HFFc6 (cell line): ENCODE data around the gene FAM13B. TPM values are rescaled to one million over a fixed set of nuclear protein-coding genes. Genes with fewer than 3 reads are reported as not detected.
"Not testable (repeated sequence)": the region's sequence is repeated elsewhere in the genome, so short reads cannot be mapped to it uniquely, and the experiment has no call there.

Experiments
- DNase-seq: peaks from one replicate; pipeline ENCODE4 v3.0.0-alpha.2; 2018
- H3K27ac Mint-ChIP-seq: 2 replicates; pipeline ENCODE4 v1.8.0; 2020; ENCODE audit warnings: mild to moderate bottlenecking, mixed read lengths
- H3K27me3 Mint-ChIP-seq: 2 replicates; pipeline ENCODE4 v1.8.0; 2021; ENCODE audit warnings: mild to moderate bottlenecking, moderate library complexity, mixed read lengths; ENCODE audit not compliant: insufficient read depth
- H3K36me3 Mint-ChIP-seq: 2 replicates; pipeline ENCODE4 v1.8.0; 2021; ENCODE audit warnings: low read depth, mixed read lengths
- H3K4me1 Mint-ChIP-seq: 2 replicates; pipeline ENCODE4 v1.8.0; 2020; ENCODE audit warnings: low read depth, mixed read lengths
- H3K4me3 Mint-ChIP-seq: 2 replicates; pipeline ENCODE4 v1.8.0; 2020; ENCODE audit warnings: mild to moderate bottlenecking, moderate library complexity, mixed read lengths
- H3K9me3 Mint-ChIP-seq: 2 replicates; pipeline ENCODE4 v1.8.0; 2020; ENCODE audit warnings: mild to moderate bottlenecking, mixed read lengths
- CTCF ChIP-seq: fragments of 200-600 bp; sonication (generic); IDR thresholded peaks from 2 replicates; pipeline ENCODE4 v1.5.0; 2021; ENCODE audit warnings: antibody characterized with exemption, mild to moderate bottlenecking
- long read RNA-seq: library from polyadenylated mRNA; unstranded; transcript quantifications from one replicate; pipeline ENCODE4 v2.0.0, GENCODE V29; 2019
- total RNA-seq, 6 experiments: library from RNA; stranded (reverse); fragmentation: NEBNext Ultra II Directional; extraction: Animal tissue kit (Norgen Biotek cat#: 25700); gene quantifications; 2 replicates in 1 of 6; 3 replicates in 5 of 6; pipeline ENCODE4 v1.2.3, GENCODE V29; 2021

Gene FAM13B
- total RNA-seq: 10 to 100 TPM; 27.5 to 38.2 (median 31.8) TPM
- long read RNA-seq, full-length matches to known transcripts: 1 of 21 reads
- long read RNA-seq, partial matches to known transcripts: 7 of 21 reads
- long read RNA-seq, other reads (novel, unspliced or antisense): 13 of 21 reads

GRCh38 chr5:138032572-138033385 lies at the start of gene FAM13B:
Gene FAM13B (minus strand): TSS chr5:138033079. CDS start chr5:138019111, 13,968 bp downstream.
- Mint-ChIP-seq H3K9me3 (no peaks in the 10 kb centered on the region), H3K36me3 (peaks cover 6% of the 10 kb centered on the region; the same call in 1 of the 2 replicates), H3K27ac (peak within 1 kb of the TSS; percentile 94), H3K4me3 (peak within 1 kb of the TSS; percentile 97), H3K4me1 (peaks cover 55% of the 10 kb centered on the region), H3K27me3 (peaks cover 2% of the 10 kb centered on the region)
- TF ChIP-seq CTCF: no peak
- DNase-seq: peak; percentile 39

- Mint-ChIP-seq H3K36me3 (no peaks in the 10 kb centered on the region), H3K4me1 (no peaks in the 10 kb centered on the region), H3K4me3 (no peak overlapping the region), H3K9me3 (no peaks in the 10 kb centered on the region), H3K27me3 (peaks cover 5% of the 10 kb centered on the region), H3K27ac (no peak overlapping the region)
- 0 out of 2 replicates have a peak, but pooled peaks have one; percentile 17 for TF ChIP-seq CTCF
- no peak for DNase-seq
These were observed 49.2 kb upstream of the FAM13B start for GRCh38 chr5:138082033-138082432.

DNA sequence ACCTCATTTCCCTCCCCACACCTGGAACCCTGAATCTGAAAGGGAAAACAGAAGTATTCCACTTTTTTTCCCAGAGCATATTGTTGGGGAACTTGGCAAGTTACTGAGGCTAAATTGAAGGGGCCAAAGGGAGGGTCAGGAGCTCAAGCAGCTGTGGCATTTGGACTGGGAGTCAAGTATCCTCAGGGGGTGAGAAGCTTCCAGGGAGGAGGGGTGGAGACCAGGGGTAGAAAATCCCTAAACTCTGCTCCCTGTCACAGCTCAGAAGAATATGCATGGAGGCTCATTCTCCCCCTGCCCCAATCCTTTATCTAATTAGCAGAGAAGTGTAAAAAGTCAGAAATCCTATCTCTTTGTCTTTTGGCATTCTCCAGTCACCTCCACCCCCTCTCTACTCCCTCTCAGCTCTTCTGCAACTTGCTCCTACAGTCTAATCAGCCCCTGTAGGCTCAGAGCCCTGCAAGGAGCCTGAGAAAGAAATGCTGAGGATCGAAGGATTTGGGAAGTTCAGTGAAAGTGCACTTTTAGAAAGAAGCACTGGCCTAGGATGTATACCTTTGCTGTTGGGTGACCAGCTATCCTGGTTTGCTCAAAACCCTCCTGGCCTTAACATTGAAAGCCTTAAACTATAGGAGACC lies 45.2 kb upstream of the FAM13B start:
- no peak overlapping the region for H3K27ac Mint-ChIP-seq
- no peaks in the 10 kb centered on the region for H3K36me3 Mint-ChIP-seq
- no peak for DNase-seq
- no peaks in the 10 kb centered on the region for H3K9me3 Mint-ChIP-seq
- no peaks in the 10 kb centered on the region; the same call in 1 of the 2 replicates for H3K27me3 Mint-ChIP-seq
- TF ChIP-seq CTCF: no peak
- no peaks in the 10 kb centered on the region for H3K4me1 Mint-ChIP-seq
- H3K4me3 Mint-ChIP-seq: no peak overlapping the region

GRCh38 chr5:138077064-138077696 lies 44.3 kb upstream of the FAM13B start:
- Mint-ChIP-seq H3K4me3 (no peak overlapping the region), H3K9me3 (no peaks in the 10 kb centered on the region), H3K4me1 (no peaks in the 10 kb centered on the region), H3K36me3 (no peaks in the 10 kb centered on the region), H3K27me3 (no peaks in the 10 kb centered on the region; the same call in 1 of the 2 replicates), H3K27ac (no peak overlapping the region)
- peak; percentile 93 for TF ChIP-seq CTCF
- peak; percentile 54 for DNase-seq

DNA sequence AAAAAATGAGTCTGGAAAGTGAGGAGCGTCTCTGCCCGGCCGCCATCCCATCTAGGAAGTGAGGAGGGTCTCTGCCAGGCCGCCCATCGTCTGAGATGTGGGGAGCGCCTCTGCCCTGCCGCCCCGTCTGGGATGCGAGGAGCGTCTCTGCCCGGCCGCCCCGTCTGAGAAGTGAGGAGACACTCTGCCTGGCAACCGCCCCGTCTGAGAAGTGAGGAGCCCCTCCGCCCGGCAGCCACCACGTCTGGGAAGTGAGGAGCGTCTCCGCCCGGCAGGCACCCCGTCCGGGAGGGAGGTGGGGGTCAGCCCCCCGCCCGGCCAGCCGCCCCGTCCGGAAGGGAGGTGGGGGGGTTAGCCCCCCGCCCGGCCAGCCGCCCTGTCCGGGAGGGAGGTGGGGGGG lies 37.1 kb upstream of the FAM13B start:
- H3K4me1 Mint-ChIP-seq, H3K27ac Mint-ChIP-seq, H3K4me3 Mint-ChIP-seq, DNase-seq, H3K9me3 Mint-ChIP-seq, H3K36me3 Mint-ChIP-seq, H3K27me3 Mint-ChIP-seq: not testable (repeated sequence)
